NCI-H2227 (cell line): Measurements from ENCODE around the gene LSP1.
"Not testable (repeated sequence)": the region's sequence is repeated elsewhere in the genome, so short reads cannot be mapped to it uniquely, and the experiment has no call there.

ENCODE experiments used
- DNase-seq: peaks from one replicate; lab custom pipeline; 2025; ENCODE audit not compliant: unreplicated experiment; lab: John Stamatoyannopoulos, UW

The LSP1 gene

GRCh38 chr11:1875093-1875850 lies 22.4 kb downstream of the LSP1 start:
- no peak for DNase-seq

- DNase-seq = not testable (repeated sequence)
These were observed 23.0 kb downstream of the LSP1 start for GRCh38 chr11:1875851-1876301.

DNA sequence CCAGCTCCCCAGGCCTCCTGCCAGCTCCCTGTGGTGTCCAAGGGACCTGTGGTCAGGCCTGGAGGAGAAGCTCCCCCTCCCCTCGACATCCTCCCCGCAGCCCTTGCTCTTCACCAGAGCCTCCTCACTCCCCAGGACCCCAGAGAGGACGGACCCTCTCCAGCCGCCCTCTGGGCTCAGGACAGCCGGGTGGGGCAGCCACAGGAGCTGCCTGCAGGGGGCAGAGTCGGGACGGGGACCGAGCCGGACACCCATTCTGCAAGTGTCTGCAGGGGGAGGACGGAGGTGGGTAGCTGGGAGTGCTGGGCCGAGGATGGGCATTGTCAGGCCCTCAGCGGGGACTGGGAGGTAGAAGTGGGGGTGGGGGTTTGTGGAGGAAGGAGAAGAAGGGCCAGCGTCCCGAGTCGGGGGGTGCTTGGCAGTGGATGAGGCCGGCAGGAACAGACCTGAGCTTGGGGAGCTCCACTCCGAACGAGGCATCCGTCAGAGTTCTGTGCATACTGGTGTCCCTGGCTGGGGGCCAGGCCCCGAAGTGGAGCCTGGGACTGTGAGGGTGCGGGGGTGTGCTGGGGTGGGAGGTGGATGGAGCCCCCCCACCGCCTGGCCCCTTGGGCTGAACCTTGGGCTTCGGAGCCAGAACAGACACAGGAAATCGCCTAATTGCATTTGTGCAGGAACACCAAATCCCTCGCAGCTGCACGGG lies 23.6 kb downstream of the LSP1 start:
- no peak for DNase-seq

DNA sequence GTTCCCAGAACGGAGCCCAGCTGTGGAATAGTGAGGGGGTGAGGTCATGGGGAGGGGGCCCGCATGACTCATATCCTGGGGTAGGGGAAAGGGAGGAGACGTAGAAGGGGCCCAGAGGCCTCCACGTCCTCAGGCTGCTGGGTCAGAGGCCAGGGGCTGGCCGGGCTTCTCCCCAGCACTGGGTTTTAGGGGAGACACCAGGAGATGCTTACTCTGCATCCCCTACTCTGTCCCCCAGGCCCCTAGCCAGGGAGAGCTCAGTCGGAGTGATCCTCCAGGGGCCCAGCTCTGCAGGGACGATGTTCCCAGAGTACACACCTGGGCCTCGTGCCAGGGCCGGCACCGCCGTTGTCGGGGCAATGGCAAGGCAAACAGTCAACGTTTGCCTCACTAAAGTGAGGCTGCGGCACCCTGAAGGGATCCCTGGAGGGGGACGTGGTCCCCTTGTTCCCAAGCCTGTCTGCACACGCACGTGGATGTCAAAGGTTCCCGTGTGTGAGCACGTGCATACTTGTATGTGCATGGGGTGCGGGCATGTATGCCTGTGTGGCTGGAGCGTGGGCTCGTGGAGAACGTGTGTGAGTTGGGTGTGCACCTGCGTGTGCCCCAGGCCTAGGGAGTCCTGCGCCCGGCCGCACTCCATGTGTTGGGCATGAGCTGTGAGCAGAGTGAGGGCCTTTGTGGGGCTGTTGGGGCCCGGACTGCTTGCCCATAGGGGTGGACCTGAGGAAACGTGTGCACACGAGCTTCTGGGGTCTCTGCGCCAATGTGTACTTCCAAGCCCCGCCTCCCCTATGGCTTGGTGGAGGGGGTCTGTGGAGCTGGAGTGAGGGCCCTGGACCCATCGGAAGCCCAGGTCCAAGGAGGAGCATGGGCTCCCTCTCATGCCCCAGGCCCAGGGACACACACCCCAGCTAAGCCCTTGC lies 24.6 kb downstream of the LSP1 start:
- no peak for DNase-seq

DNA sequence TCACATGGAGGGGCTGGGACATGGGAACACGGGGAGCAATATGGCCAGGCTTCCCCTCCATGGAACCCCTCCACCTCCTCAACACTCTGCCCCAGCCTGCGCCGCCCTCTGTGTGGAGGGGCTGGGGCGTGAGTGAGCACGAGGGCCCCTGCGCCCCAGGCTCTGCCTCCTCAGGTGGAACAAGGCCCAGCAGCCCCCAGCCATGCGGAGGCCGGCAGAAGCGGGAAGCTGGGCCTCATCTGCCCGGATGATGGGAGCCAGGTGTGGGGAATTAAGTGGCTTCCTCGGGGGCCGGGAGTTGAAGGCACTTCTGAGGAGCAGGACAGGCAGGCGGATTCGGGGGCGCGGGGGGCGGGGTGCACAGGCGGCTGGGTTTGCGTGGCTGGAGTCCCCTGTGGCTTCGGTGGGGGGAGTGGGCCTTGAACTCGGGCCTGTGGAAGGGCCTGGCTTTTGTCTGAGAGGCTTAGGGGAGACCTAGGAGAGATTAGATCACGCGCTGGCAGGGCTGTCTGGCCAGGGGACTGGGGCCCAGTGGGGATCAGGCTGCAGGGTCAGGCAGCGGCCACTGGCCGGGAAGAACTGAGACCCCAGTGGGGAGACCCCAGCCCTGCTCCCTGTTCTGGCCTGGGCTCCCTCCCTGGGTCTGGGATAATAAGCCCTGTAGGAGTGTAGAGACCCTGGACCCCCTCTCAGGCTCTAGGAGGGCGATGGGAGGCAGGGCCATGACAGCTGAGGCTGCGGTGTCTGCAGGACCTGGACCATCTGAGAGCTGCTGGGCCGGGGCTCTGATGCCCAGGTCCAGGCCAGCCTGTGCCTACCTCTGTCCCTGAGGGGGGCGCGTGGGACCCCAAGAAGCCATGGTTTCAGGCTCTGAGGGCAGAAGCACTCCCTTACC lies 25.5 kb downstream of the LSP1 start:
- DNase-seq = no peak

GRCh38 chr11:1879342-1879940 lies 26.6 kb downstream of the LSP1 start:
- no peak for DNase-seq

DNA sequence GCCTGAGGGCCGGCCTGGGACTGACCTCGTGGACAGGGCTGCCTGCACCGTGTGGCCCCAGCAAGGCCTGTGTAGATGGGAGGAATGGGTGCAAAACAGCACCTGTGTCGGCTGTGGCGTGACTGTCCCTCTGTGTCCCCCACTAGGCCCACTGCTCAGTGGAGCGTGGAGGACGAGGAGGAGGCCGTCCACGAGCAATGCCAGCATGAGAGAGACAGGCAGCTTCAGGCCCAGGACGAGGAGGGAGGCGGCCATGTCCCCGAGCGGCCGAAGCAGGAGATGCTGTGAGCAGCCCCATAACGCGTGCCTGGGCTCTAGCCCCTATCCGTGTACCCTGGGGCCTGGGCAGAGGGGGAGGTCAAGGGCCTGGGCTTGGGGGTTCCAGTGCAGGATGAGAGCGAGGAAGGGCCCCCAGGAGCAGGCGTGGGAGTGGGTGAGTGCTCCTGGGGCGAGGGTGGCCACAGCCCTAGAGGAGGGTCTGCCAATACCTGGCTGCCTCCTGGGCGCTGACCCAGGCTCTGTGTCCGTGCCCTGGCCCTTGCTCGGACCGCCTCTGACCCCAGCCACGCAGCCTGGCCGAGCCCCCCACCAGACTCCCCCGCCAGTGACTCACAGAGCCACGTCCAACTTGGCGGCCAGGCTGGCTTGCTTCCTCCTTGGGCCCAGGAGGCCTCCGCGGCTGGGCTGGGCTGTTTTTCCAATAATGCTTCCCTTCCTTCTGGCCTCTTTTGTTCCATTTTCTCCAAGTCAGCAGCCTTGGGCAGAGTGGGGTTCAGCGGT lies 27.2 kb downstream of the LSP1 start:
- DNase-seq = no peak

DNA sequence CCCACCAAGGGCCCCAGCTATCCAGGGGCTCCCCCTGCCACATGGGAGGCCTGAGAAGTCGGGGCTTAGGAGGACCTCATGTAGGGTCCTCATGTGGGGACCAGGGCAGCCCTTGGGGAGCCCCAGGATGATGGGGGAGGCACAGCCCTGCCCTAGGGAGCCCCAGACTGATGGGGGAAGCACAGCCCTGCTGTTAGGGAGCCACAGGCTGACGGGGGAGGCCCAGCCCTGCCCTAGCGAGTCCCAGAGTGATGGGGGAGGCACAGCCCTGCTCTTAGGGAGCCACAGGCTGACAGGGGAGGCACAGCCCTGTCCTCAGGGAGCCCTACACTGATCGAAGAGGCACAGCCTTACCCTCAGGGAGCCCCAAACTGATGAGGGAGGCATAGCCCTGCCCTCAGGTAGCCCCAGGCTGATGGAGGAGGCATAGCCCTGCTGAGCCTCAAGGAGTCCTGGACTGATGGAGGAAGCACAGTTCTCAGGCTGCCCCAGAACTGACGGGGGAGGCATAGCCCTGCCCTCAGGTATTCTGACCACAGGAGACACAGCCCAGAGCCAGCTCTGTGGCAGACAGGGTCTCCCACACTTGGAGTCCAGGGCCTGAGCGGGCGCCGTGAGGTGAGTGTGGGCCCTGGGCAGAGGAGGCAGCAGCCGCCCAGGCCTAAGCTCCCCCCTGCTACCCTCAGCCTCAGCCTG lies 28.0 kb downstream of the LSP1 start:
- DNase-seq = no peak

GRCh38 chr11:1881442-1882264 lies 28.8 kb downstream of the LSP1 start:
- no peak for DNase-seq

- peak; percentile 84 for DNase-seq
These were observed 29.7 kb downstream of the LSP1 start for GRCh38 chr11:1882265-1883238.

- no peak for DNase-seq
These were observed 30.7 kb downstream of the LSP1 start for GRCh38 chr11:1883346-1884302.

- no peak for DNase-seq
These were observed 31.4 kb downstream of the LSP1 start for GRCh38 chr11:1884303-1884700.

DNA sequence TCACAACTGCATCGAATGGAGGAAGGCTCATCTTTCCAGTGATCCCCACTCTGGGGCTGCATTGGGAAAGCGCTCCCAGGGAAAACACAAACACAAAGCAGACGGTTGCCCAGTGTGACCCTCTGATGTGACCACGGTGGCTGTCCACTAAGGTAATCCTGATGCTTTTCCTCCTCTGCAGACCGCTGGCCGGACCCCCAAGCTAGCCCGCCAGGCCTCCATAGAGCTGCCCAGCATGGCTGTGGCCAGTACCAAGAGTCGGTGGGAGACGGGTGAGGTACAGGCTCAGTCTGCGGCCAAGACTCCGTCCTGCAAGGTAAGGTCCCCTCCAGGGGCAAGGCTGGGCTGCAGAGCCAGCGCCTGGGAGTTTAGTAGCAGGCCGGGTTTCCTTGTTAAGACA lies 33.7 kb downstream of the LSP1 start:
- not testable (repeated sequence) for DNase-seq

DNA sequence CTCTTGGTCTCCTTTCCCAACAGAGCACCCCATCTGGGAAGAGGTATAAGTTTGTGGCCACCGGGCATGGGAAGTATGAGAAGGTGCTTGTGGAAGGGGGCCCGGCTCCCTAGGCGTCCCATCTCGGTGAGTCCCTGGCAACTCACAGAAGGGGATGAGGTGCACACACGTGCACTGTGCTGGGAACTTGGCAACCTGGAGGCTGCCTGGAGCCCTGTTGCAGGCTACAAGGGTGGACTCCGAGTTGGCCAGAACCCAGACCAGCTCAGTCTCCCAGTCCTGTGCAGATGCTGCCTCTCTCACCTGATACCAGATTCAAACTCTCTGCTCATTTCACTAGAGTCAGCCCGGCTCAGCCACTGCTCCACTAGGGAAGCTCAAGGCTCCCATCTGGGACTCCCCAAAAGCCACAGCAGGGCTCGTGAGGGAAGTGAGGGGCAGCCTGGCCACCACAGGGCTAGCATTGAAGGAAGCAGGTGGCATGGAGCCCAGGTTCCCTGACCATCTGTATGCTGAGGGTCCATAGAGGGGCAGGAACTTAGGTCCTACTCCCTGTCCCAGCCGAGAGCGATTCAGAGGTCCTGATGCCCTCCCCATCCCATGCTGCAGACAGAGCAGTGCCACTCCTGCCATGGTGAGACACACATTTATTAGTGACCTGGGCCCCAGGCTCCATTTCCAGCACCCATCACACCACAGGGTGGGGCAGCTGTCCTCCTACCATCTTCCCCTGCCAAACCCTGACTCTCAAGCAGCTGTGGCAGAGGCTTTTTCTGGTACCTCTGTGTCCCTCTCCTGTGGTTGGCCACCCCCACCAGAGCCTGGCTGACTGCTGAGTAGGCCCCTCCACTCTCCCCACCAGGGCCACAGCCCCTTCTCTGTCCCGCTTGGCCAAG lies 34.8 kb downstream of the LSP1 start:
- no peak for DNase-seq
